Subcutaneous adipose tissue (tissue), 4 donors: ENCODE data around the gene ARHGDIA. TPM values are rescaled to one million over a fixed set of nuclear protein-coding genes. Genes with fewer than 3 reads are reported as not detected.

Experiments
- total RNA-seq, 4 donors: library from RNA; depleted of rRNA; stranded (reverse); fragments of >200 nt; gene quantifications; one replicate each; pipeline ENCODE4 v1.1.0, GENCODE V29; 2016
- TF ChIP-seq, protein P1 (sequence below): fragments of 450-650 bp; IDR thresholded peaks from one replicate; pipeline ENCODE4 v1.5.1; 2016; ENCODE audit warnings: low read depth, mild to moderate bottlenecking, control low read depth, antibody characterized with exemption, moderate library complexity

The ARHGDIA gene
- total RNA-seq, 4 donors from 2014 or later: 116 to 235 (median 167) TPM

DNA sequence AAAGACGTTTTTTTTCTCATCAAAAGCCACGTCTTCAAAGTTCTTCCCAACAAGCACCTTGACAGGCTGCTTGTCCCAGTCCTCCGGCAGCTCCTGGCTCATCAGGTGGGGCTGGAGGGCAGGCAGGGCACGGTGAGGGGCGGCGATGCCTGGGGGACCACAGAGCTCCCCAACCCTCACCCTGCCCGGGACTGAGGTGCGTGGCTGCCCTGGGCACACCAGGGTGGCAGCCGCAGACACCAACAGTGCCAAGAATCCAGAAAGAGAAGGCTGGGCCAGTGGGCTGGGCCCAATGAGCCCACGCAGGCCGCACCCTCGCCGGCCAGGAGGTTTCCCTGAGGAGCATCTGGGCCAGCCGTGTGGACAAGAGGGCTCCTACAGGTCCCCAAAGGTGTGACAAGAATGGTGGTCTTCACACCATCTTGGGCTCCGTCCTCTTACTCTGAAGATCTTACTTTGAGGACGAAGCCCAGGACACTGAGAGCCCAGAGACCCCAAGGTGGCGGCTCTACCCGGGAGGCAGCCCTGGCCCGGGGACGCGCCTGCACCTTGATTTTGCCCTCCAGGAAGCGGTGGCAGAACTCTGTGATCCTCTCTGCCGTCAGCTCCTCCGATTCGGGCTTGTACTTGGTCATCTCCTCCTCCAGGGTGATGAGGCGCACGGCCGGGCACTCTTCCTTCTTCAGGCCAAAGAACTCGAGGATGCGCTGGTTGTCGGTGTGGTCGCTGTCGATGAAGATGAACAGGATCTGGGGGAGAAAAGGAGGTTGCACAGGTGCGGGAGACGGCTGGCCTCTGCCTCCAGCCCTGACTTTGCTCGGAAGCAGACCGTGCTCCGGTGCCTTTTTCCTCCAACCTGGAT is 25.0 kb downstream of the ARHGDIA start:
- TF ChIP-seq, protein P1, sequence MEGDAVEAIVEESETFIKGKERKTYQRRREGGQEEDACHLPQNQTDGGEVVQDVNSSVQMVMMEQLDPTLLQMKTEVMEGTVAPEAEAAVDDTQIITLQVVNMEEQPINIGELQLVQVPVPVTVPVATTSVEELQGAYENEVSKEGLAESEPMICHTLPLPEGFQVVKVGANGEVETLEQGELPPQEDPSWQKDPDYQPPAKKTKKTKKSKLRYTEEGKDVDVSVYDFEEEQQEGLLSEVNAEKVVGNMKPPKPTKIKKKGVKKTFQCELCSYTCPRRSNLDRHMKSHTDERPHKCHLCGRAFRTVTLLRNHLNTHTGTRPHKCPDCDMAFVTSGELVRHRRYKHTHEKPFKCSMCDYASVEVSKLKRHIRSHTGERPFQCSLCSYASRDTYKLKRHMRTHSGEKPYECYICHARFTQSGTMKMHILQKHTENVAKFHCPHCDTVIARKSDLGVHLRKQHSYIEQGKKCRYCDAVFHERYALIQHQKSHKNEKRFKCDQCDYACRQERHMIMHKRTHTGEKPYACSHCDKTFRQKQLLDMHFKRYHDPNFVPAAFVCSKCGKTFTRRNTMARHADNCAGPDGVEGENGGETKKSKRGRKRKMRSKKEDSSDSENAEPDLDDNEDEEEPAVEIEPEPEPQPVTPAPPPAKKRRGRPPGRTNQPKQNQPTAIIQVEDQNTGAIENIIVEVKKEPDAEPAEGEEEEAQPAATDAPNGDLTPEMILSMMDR: no peak

DNA sequence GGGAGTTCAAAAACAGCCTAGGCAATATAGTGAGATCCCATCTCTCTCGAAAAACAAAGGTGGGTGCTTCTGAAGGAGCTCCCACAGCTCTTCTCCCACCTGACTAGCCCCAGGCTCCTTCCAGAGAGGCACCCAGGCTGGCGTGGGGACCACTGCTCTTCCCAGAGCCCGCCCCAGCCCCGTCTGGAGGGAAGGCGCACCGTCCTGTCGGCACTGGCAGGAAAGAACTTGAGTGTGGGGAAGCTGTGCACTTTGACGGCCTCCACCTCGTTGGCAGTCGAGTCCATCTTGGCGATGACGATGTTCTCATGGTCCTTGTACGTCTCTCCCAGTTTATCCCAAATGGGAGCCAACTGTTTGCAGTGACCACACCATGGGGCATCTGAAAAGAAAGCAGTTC is 25.8 kb downstream of the ARHGDIA start:
- TF ChIP-seq, protein P1: no peak

DNA sequence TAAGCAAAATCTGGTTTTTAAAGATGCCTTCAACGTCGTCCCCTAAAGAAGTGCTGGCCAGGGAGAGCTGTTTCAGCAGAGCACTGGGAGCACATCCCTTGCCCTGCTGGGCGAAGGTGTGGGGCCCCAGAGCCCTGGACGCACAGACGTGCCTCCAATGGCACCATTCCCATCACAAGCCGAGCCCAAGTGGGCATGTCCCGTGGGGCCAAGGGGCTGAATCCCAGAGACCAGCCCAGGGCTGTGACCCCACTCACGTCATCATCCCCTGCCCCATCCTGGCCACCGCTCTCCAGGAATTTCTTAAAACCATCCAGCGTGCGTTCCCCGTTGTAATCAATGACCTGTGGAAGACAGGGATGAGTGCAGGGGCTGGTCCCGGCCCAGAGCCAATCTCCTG is 26.2 kb downstream of the ARHGDIA start:
- TF ChIP-seq, protein P1: no peak

- TF ChIP-seq, protein P1: no peak
These were observed 26.7 kb downstream of the ARHGDIA start for GRCh38 chr17:81844327-81844851.

GRCh38 chr17:81843713-81844326 is 27.3 kb downstream of the ARHGDIA start:
- TF ChIP-seq, protein P1: no peak

DNA sequence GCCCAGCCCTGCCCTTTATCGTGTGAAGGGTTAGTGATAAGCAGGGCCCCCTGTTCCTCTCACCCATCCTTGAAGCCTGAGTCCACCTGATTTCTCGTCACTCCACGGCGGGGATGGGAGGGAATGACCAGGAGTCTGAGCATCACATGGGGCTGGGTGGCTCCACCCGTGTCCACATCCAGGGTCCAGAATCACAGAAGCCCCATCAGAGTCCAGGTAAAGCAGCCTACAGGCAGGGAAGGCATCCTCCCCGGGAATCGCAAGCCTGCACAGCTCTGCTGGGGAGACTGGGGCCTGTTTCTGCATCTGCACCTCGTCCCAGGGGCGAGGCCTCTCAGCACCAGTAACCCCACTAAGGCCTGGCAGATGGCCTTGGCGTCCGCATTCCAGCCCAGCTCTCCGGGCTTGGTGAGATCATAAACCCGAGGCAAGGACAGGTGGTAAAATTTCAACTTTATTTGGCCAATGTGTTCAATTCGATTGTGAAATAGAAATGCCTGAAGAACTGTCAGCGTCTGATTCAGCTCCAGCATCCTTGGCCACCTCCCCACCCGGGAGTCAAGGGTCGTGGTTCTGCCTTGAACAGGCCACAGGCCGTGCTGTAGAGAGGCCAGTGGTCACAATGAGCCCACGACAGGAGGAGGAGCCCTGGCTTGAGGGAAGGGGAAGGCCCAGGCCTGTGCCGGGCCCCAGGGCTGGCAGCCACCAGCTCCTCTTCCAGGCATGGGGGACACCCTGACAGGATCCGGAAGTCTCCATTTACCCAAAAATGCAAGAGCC is 28.2 kb downstream of the ARHGDIA start:
- TF ChIP-seq, protein P1: no peak

- TF ChIP-seq, protein P1: no peak
These were observed 28.8 kb downstream of the ARHGDIA start for GRCh38 chr17:81842378-81842724.
